GM19193 (cell line): ENCODE results near the gene NELFCD.
A peak's percentile ranks its signal among the peaks of the same experiment; 100 is the strongest.

Experiments used
- POLR2A ChIP-seq: IDR thresholded peaks from 4 replicates; pipeline ENCODE4 v1.6.1; 2011; ENCODE audit not compliant: insufficient read depth, insufficient read length; ENCODE audit errors: extremely low read depth

NELFCD gene

GRCh38 chr20:58987790-58988564, 6.9 kb downstream of the NELFCD start:
- no peak for TF ChIP-seq POLR2A

- no peak for TF ChIP-seq POLR2A
Measured at GRCh38 chr20:58988565-58988882, 7.5 kb downstream of the NELFCD start.

GRCh38 chr20:58989196-58989595, 8.1 kb downstream of the NELFCD start:
- no peak for TF ChIP-seq POLR2A

GRCh38 chr20:58990651-58991445, 9.8 kb downstream of the NELFCD start:
- peak; percentile 23 for TF ChIP-seq POLR2A

- TF ChIP-seq POLR2A, result no peak
Measured at GRCh38 chr20:58991715-58992114, 10.7 kb downstream of the NELFCD start.

GRCh38 chr20:58992911-58993310, 11.9 kb downstream of the NELFCD start:
- TF ChIP-seq POLR2A, result peak; percentile 0

- TF ChIP-seq POLR2A, result no peak
Measured at GRCh38 chr20:58993332-58994248, 12.5 kb downstream of the NELFCD start.

GRCh38 chr20:58994390-58995159, 13.5 kb downstream of the NELFCD start:
- no peak for TF ChIP-seq POLR2A

GRCh38 chr20:58995461-58996225, 14.6 kb downstream of the NELFCD start:
- TF ChIP-seq POLR2A, result peak; percentile 13

GRCh38 chr20:58996226-58996611, 15.2 kb downstream of the NELFCD start:
- no peak for TF ChIP-seq POLR2A

GRCh38 chr20:58997141-58997770, 16.2 kb downstream of the NELFCD start:
- peak; percentile 28 for TF ChIP-seq POLR2A

GRCh38 chr20:58998656-58999055, 17.6 kb downstream of the NELFCD start:
- TF ChIP-seq POLR2A, result no peak

- TF ChIP-seq POLR2A, result no peak
Measured at GRCh38 chr20:59000326-59000725, 19.3 kb downstream of the NELFCD start.
